ENCODE results near the gene CPNE4.

The CPNE4 gene

GRCh38 chr3:131655070-131655690 is 379.6 kb downstream of the CPNE4 start:
- Histone ChIP-seq H3K4me2 (ENCODE audit: low read length) (no peak overlapping the region), H3K4me3 (ENCODE audit: low read depth, low read length, poor library complexity, severe bottlenecking) (no peak overlapping the region), H4K20me1 (ENCODE audit: insufficient read depth, low read length) (no peaks in the 10 kb centered on the region), H3K36me3 (ENCODE audit: insufficient read depth, low read length) (no peaks in the 10 kb centered on the region), H2AFZ (ENCODE audit: low read length) (no peak overlapping the region), H3K9me2 (ENCODE audit: low read depth, low read length) (no peaks in the 10 kb centered on the region), H3K9ac (ENCODE audit: low read length) (no peak overlapping the region), H3K27ac (ENCODE audit: low read depth, low read length, poor library complexity, severe bottlenecking) (no peak overlapping the region), H3F3A (ENCODE audit: insufficient read depth, low read length) (no peaks in the 10 kb centered on the region), H3K27me3 (ENCODE audit: insufficient read depth, low read length) (no peaks in the 10 kb centered on the region), H3K79me2 (ENCODE audit: insufficient read depth, low read length) (no peaks in the 10 kb centered on the region), H3K4me1 (ENCODE audit: insufficient read depth, low read length, severe bottlenecking) (no peaks in the 10 kb centered on the region), H3K9me3 (ENCODE audit: low read length) (no peaks in the 10 kb centered on the region)
- TF ChIP-seq EZH2 (IDR thresholded peaks at IDR 0.05; ENCODE audit: borderline replicate concordance, low read length) (no peak), CTCF (IDR thresholded peaks at IDR 0.05; ENCODE audit: low read length) (no peak)

DNA sequence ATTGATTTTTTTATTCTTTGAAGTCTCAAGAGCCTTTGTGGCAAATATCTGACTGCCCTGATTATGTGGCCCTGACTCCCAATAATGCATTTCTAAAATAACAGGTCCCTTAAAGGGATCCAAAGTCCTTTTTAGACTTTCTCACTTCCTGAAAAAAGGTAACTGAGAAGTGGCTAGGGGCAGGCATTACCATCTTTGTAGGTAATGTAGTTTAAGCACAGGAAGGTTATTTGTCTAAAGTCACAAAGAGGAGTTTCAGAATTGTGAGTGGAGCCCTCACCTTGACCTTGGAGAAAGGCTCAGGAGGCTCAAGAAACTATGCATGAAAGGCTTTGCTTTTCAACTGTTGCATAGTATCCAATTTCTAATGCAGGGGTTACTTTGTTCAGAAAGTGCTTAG is 389.2 kb downstream of the CPNE4 start:
- TF ChIP-seq CTCF (IDR thresholded peaks at IDR 0.05; ENCODE audit: low read length), result no peak
- TF ChIP-seq EZH2 (IDR thresholded peaks at IDR 0.05; ENCODE audit: borderline replicate concordance, low read length), result no peak
- Histone ChIP-seq H4K20me1 (ENCODE audit: insufficient read depth, low read length) (no peaks in the 10 kb centered on the region), H3K9me2 (ENCODE audit: low read depth, low read length) (no peaks in the 10 kb centered on the region)

DNA sequence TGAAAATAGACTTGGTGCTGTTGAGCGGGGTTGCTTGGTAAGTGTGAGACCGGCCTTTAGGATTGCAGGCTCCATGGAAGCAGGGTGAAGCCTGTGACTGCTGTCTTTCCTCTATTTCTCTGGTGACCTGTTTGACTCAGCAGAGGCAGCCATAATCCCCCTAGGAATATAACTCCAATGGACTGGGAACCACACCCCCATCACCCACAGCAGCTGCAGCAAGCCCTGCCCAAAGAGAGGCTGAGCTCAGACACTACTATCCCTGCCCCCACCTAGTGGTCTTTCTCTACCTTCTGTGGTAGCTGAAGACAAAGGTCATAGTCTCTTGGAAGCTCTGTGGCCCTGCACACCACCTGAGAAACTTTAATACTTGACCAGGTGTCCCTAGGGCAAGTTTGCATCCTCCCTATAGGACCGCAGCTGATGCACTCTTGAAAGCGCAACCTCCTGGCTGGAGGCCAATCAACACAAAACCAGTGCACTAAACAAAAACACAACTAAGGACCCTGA is 398.5 kb downstream of the CPNE4 start:
- Histone ChIP-seq H3K27me3 (ENCODE audit: insufficient read depth, low read length) (no peaks in the 10 kb centered on the region), H3K4me2 (ENCODE audit: low read length) (no peak overlapping the region), H3K4me1 (ENCODE audit: insufficient read depth, low read length, severe bottlenecking) (no peaks in the 10 kb centered on the region), H3K4me3 (ENCODE audit: low read depth, low read length, poor library complexity, severe bottlenecking) (no peak overlapping the region), H3K36me3 (ENCODE audit: insufficient read depth, low read length) (no peaks in the 10 kb centered on the region), H3K79me2 (ENCODE audit: insufficient read depth, low read length) (no peaks in the 10 kb centered on the region), H3F3A (ENCODE audit: insufficient read depth, low read length) (no peaks in the 10 kb centered on the region), H3K9me2 (ENCODE audit: low read depth, low read length) (no peaks in the 10 kb centered on the region), H3K9ac (ENCODE audit: low read length) (no peak overlapping the region), H2AFZ (ENCODE audit: low read length) (no peak overlapping the region), H3K27ac (ENCODE audit: low read depth, low read length, poor library complexity, severe bottlenecking) (no peak overlapping the region), H3K9me3 (ENCODE audit: low read length) (no peaks in the 10 kb centered on the region), H4K20me1 (ENCODE audit: insufficient read depth, low read length) (no peaks in the 10 kb centered on the region)
- TF ChIP-seq CTCF (IDR thresholded peaks at IDR 0.05; ENCODE audit: low read length), result no peak

More for the DNA sequence above, 389.2 kb downstream of the CPNE4 start:
- Histone ChIP-seq H2AFZ (ENCODE audit: low read length) (no peak overlapping the region), H3K79me2 (ENCODE audit: insufficient read depth, low read length) (no peaks in the 10 kb centered on the region), H3K9ac (ENCODE audit: low read length) (no peak overlapping the region), H3K9me3 (ENCODE audit: low read length) (no peaks in the 10 kb centered on the region), H3F3A (ENCODE audit: insufficient read depth, low read length) (no peaks in the 10 kb centered on the region), H3K4me3 (ENCODE audit: low read depth, low read length, poor library complexity, severe bottlenecking) (no peak overlapping the region), H3K4me2 (ENCODE audit: low read length) (no peak overlapping the region), H3K27ac (ENCODE audit: low read depth, low read length, poor library complexity, severe bottlenecking) (no peak overlapping the region), H3K4me1 (ENCODE audit: insufficient read depth, low read length, severe bottlenecking) (no peaks in the 10 kb centered on the region), H3K27me3 (ENCODE audit: insufficient read depth, low read length) (no peaks in the 10 kb centered on the region), H3K36me3 (ENCODE audit: insufficient read depth, low read length) (no peaks in the 10 kb centered on the region)

All from OCI-LY1 (cell line).